Measurements from ENCODE around the gene USP37.
A peak's percentile ranks its signal among the peaks of the same experiment; 100 is the strongest.
"Not testable (repeated sequence)": the region's sequence is repeated elsewhere in the genome, so short reads cannot be mapped to it uniquely, and the experiment has no call there.

The USP37 gene

GRCh38 chr2:218566296-218566695 is 1.9 kb downstream of the USP37 start:
- Histone ChIP-seq H3K9me3 (no peaks in the 10 kb centered on the region), H3K27me3 (no peaks in the 10 kb centered on the region), H3K4me1 (peaks cover 0 to 34% (median 26%) of the 10 kb centered on the region in 4 donors), H3K4me3 (no peak overlapping the region), H3K27ac (peak overlapping the region in 1 of 2 donors; percentile 93), H3K36me3 (peaks cover 9 to 25% (median 12%) of the 10 kb centered on the region in 3 donors)
- intact Hi-C loops (cut with DNase I; ENCODE audit: low total_unique reads), result no loop called here
- TF ChIP-seq CTCF (IDR thresholded peaks at IDR 0.05), result no peak
- no peak for DNase-seq

GRCh38 chr2:218564056-218564455 is 4.1 kb downstream of the USP37 start:
- Histone ChIP-seq H3K9me3 (no peaks in the 10 kb centered on the region), H3K27me3 (no peaks in the 10 kb centered on the region), H3K4me1 (peaks cover 0 to 13% (median 6%) of the 10 kb centered on the region in 4 donors), H3K36me3 (peaks cover 19 to 44% (median 28%) of the 10 kb centered on the region in 3 donors), H3K27ac (no peak overlapping the region), H3K4me3 (no peak overlapping the region)
- intact Hi-C loops (cut with DNase I; ENCODE audit: low total_unique reads), result no loop called here
- no peak for TF ChIP-seq CTCF (IDR thresholded peaks at IDR 0.05)
- no peak for DNase-seq

GRCh38 chr2:218558986-218559385 is 9.2 kb downstream of the USP37 start:
- Histone ChIP-seq H3K27ac (no peak overlapping the region), H3K36me3 (peaks cover 38 to 78% (median 51%) of the 10 kb centered on the region in 3 donors), H3K27me3 (no peaks in the 10 kb centered on the region), H3K4me3 (no peak overlapping the region), H3K9me3 (no peaks in the 10 kb centered on the region), H3K4me1 (no peaks in the 10 kb centered on the region)
- no peak for DNase-seq
- intact Hi-C loops (cut with DNase I; ENCODE audit: low total_unique reads), result no loop called here
- no peak for TF ChIP-seq CTCF (IDR thresholded peaks at IDR 0.05)

- Histone ChIP-seq H3K4me1 (no peaks in the 10 kb centered on the region), H3K4me3 (no peak overlapping the region), H3K36me3 (peaks cover 49 to 79% (median 55%) of the 10 kb centered on the region in 3 donors), H3K27me3 (no peaks in the 10 kb centered on the region), H3K27ac (no peak overlapping the region), H3K9me3 (no peaks in the 10 kb centered on the region)
- intact Hi-C loops (cut with DNase I; ENCODE audit: low total_unique reads), result no loop called here
- no peak for TF ChIP-seq CTCF (IDR thresholded peaks at IDR 0.05)
- no peak for DNase-seq
Measured at GRCh38 chr2:218557941-218558340, 10.2 kb downstream of the USP37 start.

GRCh38 chr2:218555527-218555926 is 12.6 kb downstream of the USP37 start:
- Histone ChIP-seq H3K4me1 (no peaks in the 10 kb centered on the region), H3K27me3 (no peaks in the 10 kb centered on the region), H3K27ac (no peak overlapping the region), H3K9me3 (no peaks in the 10 kb centered on the region), H3K36me3 (peaks cover 54 to 80% (median 63%) of the 10 kb centered on the region in 3 donors), H3K4me3 (no peak overlapping the region)
- no peak for TF ChIP-seq CTCF (IDR thresholded peaks at IDR 0.05)
- intact Hi-C loops (cut with DNase I; ENCODE audit: low total_unique reads), result no loop called here
- no peak for DNase-seq

- intact Hi-C loops (cut with DNase I; ENCODE audit: low total_unique reads); DNase-seq; H3K27me3 ChIP-seq; H3K4me3 ChIP-seq; H3K27ac ChIP-seq; H3K4me1 ChIP-seq; H3K9me3 ChIP-seq: not testable (repeated sequence)
- H3K36me3 ChIP-seq, result peaks cover 52 to 80% (median 62%) of the 10 kb centered on the region in 3 donors
Measured at GRCh38 chr2:218554225-218554624, 13.9 kb downstream of the USP37 start.

All from tibial artery (tissue), 4 donors.